Activated gamma-delta T cell treated with anti-CD3 and anti-CD28 coated beads, Interleukin-2, amount 50 U/mL, for 16 hours (primary cell): Measurements from ENCODE around the gene NAA11.
"Not testable (repeated sequence)": the region's sequence is repeated elsewhere in the genome, so short reads cannot be mapped to it uniquely, and the experiment has no call there.

Experiments used
- DNase-seq: peaks from one replicate; pipeline ENCODE4 v3.0.0-alpha.2; 2020; ENCODE audit warnings: low read depth

Gene NAA11

DNA sequence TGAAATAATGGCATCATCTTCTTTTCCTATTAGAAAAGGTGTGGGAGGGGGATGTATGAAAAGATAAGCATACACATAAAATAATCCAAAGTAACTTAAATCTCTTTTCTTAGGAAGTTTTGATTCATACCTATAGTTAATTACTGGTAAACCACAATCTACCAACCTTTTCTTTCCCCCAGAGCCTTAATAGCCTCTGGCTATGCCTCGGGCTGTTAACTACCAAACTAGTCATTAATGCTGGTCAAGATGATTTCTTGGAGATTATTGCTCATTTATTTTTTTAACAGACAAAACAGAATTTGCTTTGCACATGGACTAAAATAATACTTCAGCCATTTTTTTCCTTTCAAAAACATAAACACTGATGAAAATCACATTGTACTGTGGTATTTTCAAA is 16.9 kb downstream of the NAA11 start:
- DNase-seq: no peak

- no peak for DNase-seq
Measured at GRCh38 chr4:79308137-79308536, 17.7 kb downstream of the NAA11 start.

- DNase-seq: no peak
Measured at GRCh38 chr4:79306795-79307194, 19.1 kb downstream of the NAA11 start.

- DNase-seq: no peak
Measured at GRCh38 chr4:79300280-79300679, 25.6 kb downstream of the NAA11 start.

DNA sequence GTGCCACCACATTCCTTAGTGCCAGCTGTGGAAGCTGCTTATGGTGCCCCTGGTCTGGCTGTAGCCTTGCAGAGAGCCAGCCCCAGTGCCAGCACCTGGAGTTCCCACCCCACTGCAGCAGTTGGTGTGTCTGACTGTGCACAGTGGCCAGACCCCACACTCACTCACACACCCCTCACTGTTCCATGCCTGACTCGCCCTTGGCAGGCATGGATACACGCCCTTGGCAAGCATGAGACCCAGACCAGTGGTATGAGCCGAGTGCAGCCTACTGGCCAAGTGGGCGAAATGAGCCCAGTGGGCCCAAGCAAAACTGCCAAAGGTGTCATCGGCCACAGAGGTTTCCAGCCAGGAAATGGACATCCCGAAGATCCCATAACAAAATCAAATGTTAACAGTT is 27.4 kb downstream of the NAA11 start:
- no peak for DNase-seq

DNA sequence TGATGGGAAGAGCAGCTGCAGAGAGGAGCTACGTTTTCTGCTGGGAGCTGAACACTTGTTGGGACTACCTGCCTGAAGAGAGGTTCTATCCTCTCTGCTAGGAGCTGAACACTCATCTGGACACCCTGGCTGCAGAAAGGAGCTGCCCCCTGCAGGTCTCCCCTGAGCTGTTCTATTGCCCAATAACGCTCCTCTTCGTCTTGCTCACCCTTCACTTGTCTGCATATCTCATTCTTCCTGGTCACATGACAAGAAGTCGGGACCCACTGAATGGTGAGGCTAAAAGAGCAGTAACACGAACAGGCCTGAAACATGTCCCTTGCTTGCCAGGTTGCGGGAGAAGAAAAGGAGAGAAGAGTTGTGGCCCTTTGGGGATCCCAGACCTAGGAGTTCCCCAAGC is 27.8 kb downstream of the NAA11 start:
- DNase-seq: no peak

- no peak for DNase-seq
Measured at GRCh38 chr4:79297479-79297878, 28.4 kb downstream of the NAA11 start.

- DNase-seq: no peak
Measured at GRCh38 chr4:79296768-79297428, 29.0 kb downstream of the NAA11 start.

DNA sequence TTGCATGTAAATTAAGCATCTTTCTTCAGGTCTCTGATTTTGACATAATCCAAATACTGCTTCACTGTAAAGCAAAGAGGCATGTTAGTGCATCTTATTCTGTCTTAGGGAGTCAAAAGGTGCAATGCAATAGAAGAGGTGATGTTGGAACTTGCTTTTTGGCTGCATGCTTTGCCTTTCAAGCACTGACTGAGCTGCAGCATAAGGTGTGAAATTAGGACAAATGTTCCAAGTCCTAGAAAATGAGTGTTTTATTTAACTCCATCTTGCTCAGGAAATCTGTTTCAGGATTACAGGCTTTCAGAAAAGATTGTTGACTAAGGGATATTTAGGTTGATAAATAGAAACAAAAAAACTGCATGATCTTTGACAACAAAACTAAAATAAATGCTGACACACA is 30.8 kb downstream of the NAA11 start:
- no peak for DNase-seq

DNA sequence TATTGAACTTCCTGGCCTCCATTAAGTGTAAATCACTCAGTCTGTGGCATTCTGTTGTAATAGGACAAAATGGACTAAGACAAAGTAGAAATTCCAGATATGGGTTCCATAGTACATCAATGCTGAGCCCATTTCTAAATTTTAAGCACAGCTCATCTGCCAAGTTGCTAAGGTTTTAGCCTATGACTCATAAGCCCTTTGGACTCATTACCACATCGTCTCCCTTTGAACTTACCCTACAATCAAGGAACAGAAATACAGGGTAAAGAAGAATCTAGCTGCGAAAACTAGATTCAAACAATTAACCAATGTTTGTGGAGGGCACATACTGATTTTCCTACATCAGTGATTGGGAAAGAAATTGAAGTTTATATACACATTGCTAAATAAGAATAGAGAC is 31.8 kb downstream of the NAA11 start:
- no peak for DNase-seq

GRCh38 chr4:79292008-79292407 is 33.9 kb downstream of the NAA11 start:
- no peak for DNase-seq

DNA sequence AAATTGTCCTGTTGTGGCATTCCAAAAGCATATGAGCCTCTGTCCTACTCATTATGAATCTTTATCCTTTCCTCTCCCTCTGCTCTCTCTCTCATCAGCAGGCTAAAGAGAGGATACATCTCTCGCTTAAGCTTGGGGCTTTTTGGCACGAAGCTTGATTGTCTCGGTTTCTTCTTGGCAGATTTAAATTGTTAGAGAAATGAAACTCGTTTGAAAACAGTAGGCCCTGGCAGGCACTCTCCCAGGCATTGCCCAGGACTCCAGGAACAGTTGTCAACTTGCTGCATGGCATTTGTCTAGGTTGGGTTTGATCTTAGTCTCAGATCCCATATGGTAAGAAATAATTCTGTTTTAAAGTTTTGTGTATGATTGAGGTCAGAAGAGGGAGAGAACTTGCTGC is 35.5 kb downstream of the NAA11 start:
- DNase-seq: no peak

DNA sequence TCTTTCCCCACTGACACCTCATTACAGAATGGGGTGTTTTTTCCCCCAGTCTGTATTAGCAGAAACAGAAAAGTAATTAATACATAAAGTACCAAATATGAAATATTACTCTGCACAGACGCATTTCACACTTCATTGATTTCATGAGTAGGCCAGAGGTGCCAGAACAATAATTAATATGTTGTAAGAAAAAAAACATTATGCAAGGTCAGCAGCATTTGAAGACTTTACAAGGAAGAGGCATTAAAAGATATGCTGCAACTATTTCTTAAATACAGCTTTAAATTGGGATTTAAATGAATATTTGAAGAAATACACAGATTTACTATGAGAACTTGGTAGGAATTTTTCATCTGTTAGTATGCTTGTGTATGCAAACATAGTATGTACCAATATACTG is 37.7 kb downstream of the NAA11 start:
- no peak for DNase-seq

DNA sequence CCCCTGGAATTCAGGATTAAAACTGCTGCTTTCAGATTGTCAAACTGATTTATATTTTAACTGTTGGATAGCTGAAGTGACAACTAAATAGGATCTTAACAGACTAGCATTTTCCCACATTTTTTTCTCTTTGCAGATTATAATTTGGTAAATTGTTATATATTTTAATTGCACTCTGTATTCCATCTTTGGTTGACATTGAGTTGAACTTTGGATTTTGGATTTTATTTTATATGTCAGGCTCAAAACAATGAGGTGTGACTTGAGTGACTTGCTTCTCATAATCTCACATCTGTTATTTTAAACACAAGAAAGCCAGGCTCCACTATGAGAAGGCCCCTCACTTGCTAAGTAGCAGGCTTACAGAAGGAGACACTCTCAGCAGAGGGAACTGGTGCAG is 38.1 kb downstream of the NAA11 start:
- DNase-seq: no peak

GRCh38 chr4:79287076-79287475 is 38.8 kb downstream of the NAA11 start:
- DNase-seq: no peak

DNA sequence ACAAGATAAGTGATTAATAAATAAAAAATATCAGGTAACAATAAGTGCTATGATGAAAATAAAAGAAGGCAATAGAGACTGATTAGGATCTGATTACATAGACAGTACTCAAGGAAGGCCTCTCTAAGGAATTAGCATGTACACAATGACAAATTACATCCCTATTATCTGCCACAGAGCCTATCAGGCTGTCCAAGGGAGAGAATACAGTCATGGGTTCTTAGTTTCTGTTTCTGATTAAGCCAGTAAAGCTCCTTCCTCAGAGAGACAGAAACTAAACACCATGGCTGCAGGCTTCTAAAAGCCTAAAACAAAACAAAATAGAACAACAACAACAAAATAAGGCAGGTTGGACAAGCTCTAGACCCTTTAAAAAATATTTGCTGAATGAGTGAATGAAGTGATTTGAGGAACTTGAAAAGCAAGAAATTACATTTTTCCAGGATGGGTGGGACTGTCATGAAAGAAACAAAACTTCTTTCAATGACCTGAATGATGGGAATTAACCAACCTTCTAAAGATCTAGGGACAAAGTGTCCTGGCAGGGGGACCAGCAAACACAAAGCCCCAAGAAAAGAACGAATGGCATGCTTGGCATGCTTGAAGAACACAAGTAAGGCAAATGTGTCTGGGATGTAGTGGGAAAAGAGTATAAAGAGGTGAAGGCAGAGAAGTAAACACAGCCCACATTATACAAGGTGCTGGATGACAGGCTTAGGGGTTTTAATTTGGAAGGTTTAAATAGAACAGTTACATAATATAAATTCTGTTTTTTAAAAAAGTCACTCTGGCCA is 44.1 kb downstream of the NAA11 start:
- DNase-seq: no peak

DNA sequence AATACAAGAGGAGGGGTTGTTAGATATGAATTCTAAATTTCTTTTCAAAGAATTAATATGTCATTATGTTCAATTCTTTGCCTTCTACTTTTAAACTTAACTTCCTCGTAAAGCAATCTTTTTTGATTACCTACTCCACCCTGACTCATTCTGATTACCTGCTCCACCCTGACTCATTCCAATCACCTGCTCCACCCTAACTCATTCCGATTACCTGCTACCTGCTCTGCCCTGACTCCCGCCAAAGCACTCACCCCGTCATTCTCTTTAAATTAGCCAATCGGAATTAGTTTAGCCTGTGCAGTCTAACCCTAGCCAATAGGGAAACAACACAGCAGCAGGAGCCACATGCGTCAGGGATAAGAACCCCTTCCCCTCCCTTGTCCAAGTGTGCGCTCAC is 48.4 kb downstream of the NAA11 start:
- DNase-seq: not testable (repeated sequence)

DNA sequence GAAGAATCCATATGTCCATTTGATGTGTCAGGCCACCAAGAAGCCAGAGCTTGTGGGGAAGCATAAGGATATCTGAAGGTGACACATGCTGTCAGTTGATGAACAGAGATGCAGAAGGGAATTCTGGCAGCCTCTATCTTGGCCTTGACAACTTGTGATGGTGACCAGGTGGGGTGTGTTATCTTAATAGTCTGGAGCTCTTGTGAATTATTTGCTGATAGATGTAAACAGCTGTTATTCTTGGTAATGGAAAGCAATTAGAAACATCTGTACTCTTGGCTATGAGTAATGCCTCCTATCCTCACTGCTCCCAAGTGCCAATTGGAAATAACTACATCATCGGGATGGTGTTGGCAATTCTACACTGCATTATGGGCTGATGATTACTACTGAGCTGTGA is 51.9 kb downstream of the NAA11 start:
- DNase-seq: no peak

GRCh38 chr4:79272761-79273160 is 53.1 kb downstream of the NAA11 start:
- no peak for DNase-seq

GRCh38 chr4:79272126-79272525 is 53.7 kb downstream of the NAA11 start:
- DNase-seq: no peak

DNA sequence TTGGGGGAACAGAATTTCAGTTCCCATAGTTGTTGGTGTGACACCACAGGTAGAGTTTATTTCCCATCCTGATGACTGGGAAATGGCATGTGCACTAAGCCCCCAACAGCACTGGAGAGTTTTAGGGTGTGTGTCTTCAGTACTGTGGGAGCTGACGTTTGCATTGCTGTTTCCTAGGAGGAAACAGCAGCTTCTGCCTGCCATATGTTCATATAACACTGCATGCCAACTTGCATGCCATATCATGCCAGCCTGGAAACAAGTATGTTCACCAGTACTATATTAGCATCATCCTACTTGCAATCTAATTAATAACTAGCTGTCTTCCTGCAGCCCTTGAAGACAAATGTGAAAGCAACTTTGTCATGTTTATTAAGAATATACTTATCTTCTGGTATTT is 58.2 kb downstream of the NAA11 start:
- no peak for DNase-seq
